Type B pancreatic cell (in vitro differentiated cells): ENCODE measurements around the gene INAVA. TPM values are rescaled to one million over a fixed set of nuclear protein-coding genes. Genes with fewer than 3 reads are reported as not detected.

Source experiments
- DNase-seq: peaks from one replicate; pipeline ENCODE4 v3.0.0; 2021; ENCODE audit warnings: mixed read lengths; ENCODE audit not compliant: unreplicated experiment; ENCODE audit errors: extremely low spot score
- H3K27ac Mint-ChIP-seq: 2 replicates; pipeline ENCODE4 v1.8.0; 2021; ENCODE audit warnings: mild to moderate bottlenecking, mixed read lengths
- H3K27me3 Mint-ChIP-seq: 2 replicates; pipeline ENCODE4 v1.8.0; 2021; ENCODE audit warnings: mixed read lengths
- H3K36me3 Mint-ChIP-seq: 2 replicates; pipeline ENCODE4 v1.8.0; 2021; ENCODE audit warnings: mixed read lengths
- H3K4me1 Mint-ChIP-seq: one replicate; pipeline ENCODE4 v1.8.0; 2021; ENCODE audit warnings: mixed read lengths; ENCODE audit not compliant: unreplicated experiment
- H3K4me3 Mint-ChIP-seq: 2 replicates; pipeline ENCODE4 v1.8.0; 2021; ENCODE audit warnings: mild to moderate bottlenecking, mixed read lengths
- H3K9me3 Mint-ChIP-seq: 2 replicates; pipeline ENCODE4 v1.8.0; 2021; ENCODE audit warnings: mixed read lengths
- CTCF ChIP-seq: fragments of 200-600 bp; sonication (generic); conservative IDR thresholded peaks from 2 replicates; pipeline ENCODE4 v1.5.0; 2021; ENCODE audit warnings: antibody characterized with exemption, mild to moderate bottlenecking
- total RNA-seq: library from RNA; stranded (reverse); gene quantifications from 2 replicates; pipeline ENCODE4 v1.2.1, GENCODE V29; 2021; ENCODE audit warnings: low replicate concordance

The INAVA gene
- total RNA-seq, 1 donor from 2014 or later: 38.4 TPM

GRCh38 chr1:200890818-200891773 is 3.6 kb upstream of the INAVA start:
- Mint-ChIP-seq H3K27me3 (peaks cover 7% of the 10 kb centered on the region), H3K27ac (peak overlapping the region; percentile 97), H3K36me3 (no peaks in the 10 kb centered on the region), H3K4me3 (peak overlapping the region; percentile 98), H3K9me3 (no peaks in the 10 kb centered on the region), H3K4me1 (peaks cover 53% of the 10 kb centered on the region)
- peak; percentile 80 for TF ChIP-seq CTCF
- peak; percentile 77 for DNase-seq

GRCh38 chr1:200891774-200892157 is 2.9 kb upstream of the INAVA start:
- peak overlapping the region; percentile 97 for H3K27ac Mint-ChIP-seq
- DNase-seq: no peak
- H3K36me3 Mint-ChIP-seq: no peaks in the 10 kb centered on the region
- no peaks in the 10 kb centered on the region for H3K9me3 Mint-ChIP-seq
- H3K4me3 Mint-ChIP-seq: peak overlapping the region; percentile 98
- TF ChIP-seq CTCF: no peak
- peaks cover 54% of the 10 kb centered on the region for H3K4me1 Mint-ChIP-seq
- peaks cover 7% of the 10 kb centered on the region for H3K27me3 Mint-ChIP-seq

- Mint-ChIP-seq H3K27me3 (peaks cover 7% of the 10 kb centered on the region), H3K36me3 (no peaks in the 10 kb centered on the region), H3K4me1 (peaks cover 50% of the 10 kb centered on the region), H3K9me3 (no peaks in the 10 kb centered on the region), H3K4me3 (peak overlapping the region; percentile 98), H3K27ac (peak overlapping the region; percentile 97)
- no peak for TF ChIP-seq CTCF
- no peak for DNase-seq
These were observed 2.2 kb upstream of the INAVA start for GRCh38 chr1:200892546-200892945.

GRCh38 chr1:200892958-200893357 is 1.7 kb upstream of the INAVA start:
- no peak for TF ChIP-seq CTCF
- H3K4me3 Mint-ChIP-seq: peak overlapping the region; percentile 98
- no peak for DNase-seq
- peaks cover 7% of the 10 kb centered on the region for H3K27me3 Mint-ChIP-seq
- H3K9me3 Mint-ChIP-seq: no peaks in the 10 kb centered on the region
- peak overlapping the region; percentile 97 for H3K27ac Mint-ChIP-seq
- H3K36me3 Mint-ChIP-seq: no peaks in the 10 kb centered on the region
- peaks cover 53% of the 10 kb centered on the region for H3K4me1 Mint-ChIP-seq

- Mint-ChIP-seq H3K27me3 (peaks cover 7% of the 10 kb centered on the region), H3K4me3 (peak overlapping the region; percentile 98), H3K36me3 (no peaks in the 10 kb centered on the region), H3K9me3 (no peaks in the 10 kb centered on the region), H3K27ac (peak overlapping the region; percentile 97), H3K4me1 (peaks cover 56% of the 10 kb centered on the region)
- TF ChIP-seq CTCF: no peak
- DNase-seq: no peak
These were observed 1.2 kb upstream of the INAVA start for GRCh38 chr1:200893411-200893901.
